Measurements from ENCODE around the gene SETD1A.
A peak's percentile ranks its signal among the peaks of the same experiment; 100 is the strongest.
"Not testable (repeated sequence)": the region's sequence is repeated elsewhere in the genome, so short reads cannot be mapped to it uniquely, and the experiment has no call there.

SETD1A gene

GRCh38 chr16:31001507-31002249 lies 44.1 kb downstream of the SETD1A start:
- DNase-seq = no peak

- no peak for DNase-seq
Measured at GRCh38 chr16:31002250-31002700, 44.7 kb downstream of the SETD1A start.

GRCh38 chr16:31002862-31003341 lies 45.3 kb downstream of the SETD1A start:
- no peak for DNase-seq

- no peak for DNase-seq
Measured at GRCh38 chr16:31003744-31004143, 46.2 kb downstream of the SETD1A start.

GRCh38 chr16:31004658-31005057 lies 47.1 kb downstream of the SETD1A start:
- DNase-seq = no peak

GRCh38 chr16:31005350-31006085 lies 48.0 kb downstream of the SETD1A start:
- no peak for DNase-seq

- no peak for DNase-seq
Measured at GRCh38 chr16:31006086-31006385, 48.5 kb downstream of the SETD1A start.

GRCh38 chr16:31006589-31006988 lies 49.0 kb downstream of the SETD1A start:
- no peak for DNase-seq

- no peak for DNase-seq
Measured at GRCh38 chr16:31007684-31008083, 50.1 kb downstream of the SETD1A start.

GRCh38 chr16:31008149-31008548 lies 50.6 kb downstream of the SETD1A start:
- peak; percentile 83 for DNase-seq

GRCh38 chr16:31008551-31008950 lies 51.0 kb downstream of the SETD1A start:
- DNase-seq = no peak

GRCh38 chr16:31009120-31009519 lies 51.6 kb downstream of the SETD1A start:
- DNase-seq = no peak

GRCh38 chr16:31009894-31010584 lies 52.5 kb downstream of the SETD1A start:
- no peak for DNase-seq

GRCh38 chr16:31010585-31011325 lies 53.2 kb downstream of the SETD1A start, which contains the start of gene STX1B:
Gene STX1B, minus strand, starts transcription at chr16:31010638. Its CDS starts 242 bp downstream, at chr16:31010396.
- DNase-seq = peak; percentile 51

- not testable (repeated sequence) for DNase-seq
Measured at GRCh38 chr16:31011815-31012214, 54.3 kb downstream of the SETD1A start.

- DNase-seq = not testable (repeated sequence)
Measured at GRCh38 chr16:31013292-31013691, 55.7 kb downstream of the SETD1A start.

- no peak for DNase-seq
Measured at GRCh38 chr16:31016018-31016417, 58.5 kb downstream of the SETD1A start.

GRCh38 chr16:31017756-31018155 lies 60.2 kb downstream of the SETD1A start:
- DNase-seq = not testable (repeated sequence)

GRCh38 chr16:31020536-31020935 lies 63.0 kb downstream of the SETD1A start:
- DNase-seq = no peak

- no peak for DNase-seq
Measured at GRCh38 chr16:31022544-31023251, 65.1 kb downstream of the SETD1A start.

GRCh38 chr16:31023252-31023602 lies 65.7 kb downstream of the SETD1A start:
- DNase-seq = no peak

GRCh38 chr16:31023627-31024226 lies 66.2 kb downstream of the SETD1A start:
- DNase-seq = no peak

All from fibroblast of skin of right quadriceps (primary cell).